Measurements from ENCODE around the gene LCP1. TPM values are rescaled to one million over a fixed set of nuclear protein-coding genes. Genes with fewer than 3 reads are reported as not detected.
A peak's percentile ranks its signal among the peaks of the same experiment; 100 is the strongest.
"Not testable (repeated sequence)": the region's sequence is repeated elsewhere in the genome, so short reads cannot be mapped to it uniquely, and the experiment has no call there.

The LCP1 gene
- total RNA-seq, 3 donors from 2014 or later (not counting 1 experiment from before 2014, with no cell fraction given) = 1,088 to 1,116 (median 1,113) TPM

- no peak for TF ChIP-seq CTCF (IDR thresholded peaks at IDR 0.05)
- Mint-ChIP-seq H3K36me3 (no peaks in the 10 kb centered on the region), H3K4me1 (peaks cover 83 to 84% of the 10 kb centered on the region in 2 donors), H3K27ac (peak overlapping the region; percentile 84 to 96), H3K9me3 (no peaks in the 10 kb centered on the region), H3K27me3 (ENCODE audit: low read depth in 2 of 2) (no peaks in the 10 kb centered on the region), H3K4me3 (peak overlapping the region; percentile 80)
- Histone ChIP-seq H3K9me3 (ENCODE audit: control insufficient read depth, insufficient read depth, low read length) (no peaks in the 10 kb centered on the region), H3K4me3 (ENCODE audit: low read length) (no peak overlapping the region), H3K27ac (ENCODE audit: low read length) (peak overlapping the region; percentile 36), H3K4me1 (ENCODE audit: control insufficient read depth, insufficient read depth, low read length) (peaks cover 54% of the 10 kb centered on the region), H3K27me3 (ENCODE audit: control insufficient read depth, insufficient read depth, low read length) (no peaks in the 10 kb centered on the region), H3K36me3 (ENCODE audit: control insufficient read depth, insufficient read depth, low read length) (peaks cover 31% of the 10 kb centered on the region)
- peak; percentile 40 to 58 (median 56) for ATAC-seq
- intact Hi-C loops (cut with micrococcal nuclease) = loop anchor here (1.0 to 5.0 kb wide), 2 partner anchors 38 to 131 kb away; no protein-coding TSS in a partner anchor
- WGBS (ENCODE audit: insufficient coverage) = 5% methylated on average over 3 of the region's 5 CpGs
- DNase-seq = peak; percentile 26 to 73
These were observed 16.3 kb downstream of the LCP1 start for GRCh38 chr13:46165485-46166223.

DNA sequence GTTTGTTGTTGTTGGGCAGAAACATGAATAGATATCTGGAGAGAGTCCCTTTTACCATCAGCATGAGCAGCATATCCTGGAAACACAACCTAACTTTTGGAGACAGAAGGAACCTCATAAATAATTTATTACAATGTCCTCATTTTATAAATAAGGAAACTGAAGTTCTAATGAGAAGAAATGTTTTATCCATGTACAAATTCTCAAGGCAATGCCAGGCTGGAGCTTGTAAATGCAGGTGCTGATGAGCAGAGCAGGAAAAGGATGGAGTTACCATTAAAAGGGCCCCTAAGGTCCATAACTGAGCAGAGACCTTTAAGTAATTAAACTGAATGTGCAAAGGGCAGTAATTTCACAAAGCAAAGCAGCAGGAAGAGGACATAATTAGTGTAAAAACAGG lies 17.3 kb downstream of the LCP1 start:
- peak overlapping the region; percentile 84 to 96 for H3K27ac Mint-ChIP-seq
- intact Hi-C loops (cut with micrococcal nuclease) = loop anchor here (1.0 to 5.0 kb wide), 2 partner anchors 37 to 132 kb away; no protein-coding TSS in a partner anchor
- no peak for TF ChIP-seq CTCF (IDR thresholded peaks at IDR 0.05)
- H3K9me3 Mint-ChIP-seq = no peaks in the 10 kb centered on the region
- peak overlapping the region; percentile 29 for H3K27ac ChIP-seq (ENCODE audit: low read length)
- H3K36me3 ChIP-seq (ENCODE audit: control insufficient read depth, insufficient read depth, low read length) = peaks cover 29% of the 10 kb centered on the region
- ATAC-seq (no peak), DNase-seq (no peak)
- no peaks in the 10 kb centered on the region for H3K36me3 Mint-ChIP-seq
- H3K27me3 Mint-ChIP-seq (ENCODE audit: low read depth in 2 of 2) = no peaks in the 10 kb centered on the region
- H3K4me3 ChIP-seq (ENCODE audit: low read length) = no peak overlapping the region
- peaks cover 52% of the 10 kb centered on the region for H3K4me1 ChIP-seq (ENCODE audit: control insufficient read depth, insufficient read depth, low read length)
- no peaks in the 10 kb centered on the region for H3K9me3 ChIP-seq (ENCODE audit: control insufficient read depth, insufficient read depth, low read length)
- peak overlapping the region; percentile 80 for H3K4me3 Mint-ChIP-seq
- H3K4me1 Mint-ChIP-seq = peaks cover 83 to 84% of the 10 kb centered on the region in 2 donors
- H3K27me3 ChIP-seq (ENCODE audit: control insufficient read depth, insufficient read depth, low read length) = no peaks in the 10 kb centered on the region

GRCh38 chr13:46162741-46163140 lies 19.2 kb downstream of the LCP1 start:
- DNase-seq; H3K27ac ChIP-seq (ENCODE audit: low read length); H3K36me3 Mint-ChIP-seq; H3K4me3 ChIP-seq (ENCODE audit: low read length); H3K27me3 ChIP-seq (ENCODE audit: control insufficient read depth, insufficient read depth, low read length); H3K9me3 Mint-ChIP-seq; H3K27me3 Mint-ChIP-seq (ENCODE audit: low read depth in 2 of 2); H3K9me3 ChIP-seq (ENCODE audit: control insufficient read depth, insufficient read depth, low read length); intact Hi-C loops (cut with micrococcal nuclease); ATAC-seq: not testable (repeated sequence)
- WGBS (ENCODE audit: insufficient coverage) = 89% methylated on average over 30 of the region's 36 CpGs
- Histone ChIP-seq H3K4me1 (ENCODE audit: control insufficient read depth, insufficient read depth, low read length) (peaks cover 35% of the 10 kb centered on the region), H3K36me3 (ENCODE audit: control insufficient read depth, insufficient read depth, low read length) (peaks cover 42% of the 10 kb centered on the region)
- H3K4me1 Mint-ChIP-seq = peaks cover 79 to 82% of the 10 kb centered on the region in 2 donors
- peak overlapping the region; percentile 88 to 96 for H3K27ac Mint-ChIP-seq
- peak overlapping the region; percentile 53 for H3K4me3 Mint-ChIP-seq

DNA sequence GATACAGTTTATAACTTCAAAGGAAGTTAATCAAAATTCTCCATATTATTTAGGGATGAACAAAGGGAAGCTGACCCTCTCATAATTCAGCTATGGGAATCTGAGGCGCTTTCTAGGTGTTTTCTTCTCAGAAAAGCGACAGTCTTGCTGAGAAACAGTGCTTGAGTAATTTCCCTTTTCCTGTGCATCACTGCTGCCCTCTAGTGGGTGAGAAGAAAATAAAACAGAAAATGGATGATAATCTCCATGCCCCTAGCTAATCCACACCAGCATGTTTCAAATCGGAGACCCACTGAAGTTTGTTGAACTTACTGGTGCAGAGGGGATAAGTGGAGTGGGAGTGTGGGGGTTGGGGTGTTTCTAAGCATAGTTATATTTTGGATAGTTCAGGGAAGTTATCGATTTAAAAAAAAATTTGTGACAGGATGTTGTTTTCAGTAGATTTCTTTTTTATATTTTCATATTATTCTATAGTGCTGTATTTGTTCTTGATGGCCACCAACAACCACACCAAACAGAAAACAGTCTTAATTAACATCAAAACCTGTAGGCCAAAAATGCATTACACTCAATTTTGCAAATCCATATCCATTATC lies 21.4 kb downstream of the LCP1 start:
- no peaks in the 10 kb centered on the region for H3K9me3 ChIP-seq (ENCODE audit: control insufficient read depth, insufficient read depth, low read length)
- peak; percentile 80 for TF ChIP-seq CTCF (IDR thresholded peaks at IDR 0.05)
- H3K27me3 Mint-ChIP-seq (ENCODE audit: low read depth in 2 of 2) = no peaks in the 10 kb centered on the region
- peaks cover 58% of the 10 kb centered on the region for H3K36me3 ChIP-seq (ENCODE audit: control insufficient read depth, insufficient read depth, low read length)
- ATAC-seq (peak; percentile 80 to 93 (median 82)), DNase-seq (peak in 1 of 2 donors; percentile 93)
- H3K4me3 ChIP-seq (ENCODE audit: low read length) = no peak overlapping the region
- peaks cover 12% of the 10 kb centered on the region for H3K36me3 Mint-ChIP-seq
- no peaks in the 10 kb centered on the region for H3K27me3 ChIP-seq (ENCODE audit: control insufficient read depth, insufficient read depth, low read length)
- peak overlapping the region; percentile 88 to 96 for H3K27ac Mint-ChIP-seq
- peak overlapping the region; percentile 80 for H3K4me3 Mint-ChIP-seq
- H3K27ac ChIP-seq (ENCODE audit: low read length) = peak overlapping the region; percentile 67
- no peaks in the 10 kb centered on the region for H3K9me3 Mint-ChIP-seq
- H3K4me1 ChIP-seq (ENCODE audit: control insufficient read depth, insufficient read depth, low read length) = peaks cover 24% of the 10 kb centered on the region
- peaks cover 59 to 67% of the 10 kb centered on the region in 2 donors for H3K4me1 Mint-ChIP-seq
- intact Hi-C loops (cut with micrococcal nuclease) = loop anchor here (1.0 to 2.0 kb wide), 4 partner anchors 24 to 161 kb away; partner anchors contain the start of gene LRRC63
- 16% methylated on average over 4 of the region's 4 CpGs for WGBS (ENCODE audit: insufficient coverage)
